22Rv1 (cell line): ENCODE data around the gene CAP2.

ENCODE experiments used
- H3K27ac ChIP-seq: fragments of 450-650 bp; 2 replicates; pipeline ENCODE4 v1.5.1; 2017
- CTCF ChIP-seq: fragments of 450-650 bp; IDR thresholded peaks from 2 replicates; pipeline ENCODE4 v1.5.1; 2017; ENCODE audit warnings: mild to moderate bottlenecking
- ZFX ChIP-seq: fragments of 450-650 bp; IDR thresholded peaks from 2 replicates; pipeline ENCODE4 v1.6.1; 2017; ENCODE audit warnings: antibody characterized with exemption, borderline replicate concordance

CAP2 gene

GRCh38 chr6:17385660-17386059, 7.7 kb upstream of the CAP2 start:
- no peak overlapping the region for H3K27ac ChIP-seq
- TF ChIP-seq CTCF (no peak), ZFX (no peak)

GRCh38 chr6:17388365-17388764, 5.0 kb upstream of the CAP2 start:
- H3K27ac ChIP-seq: no peak overlapping the region
- TF ChIP-seq ZFX: no peak
- no peak for TF ChIP-seq CTCF

- H3K27ac ChIP-seq: no peak overlapping the region
- TF ChIP-seq ZFX: no peak
- no peak for TF ChIP-seq CTCF
These were observed 4.0 kb upstream of the CAP2 start for GRCh38 chr6:17389274-17389847.

GRCh38 chr6:17390276-17390675, 3.1 kb upstream of the CAP2 start:
- TF ChIP-seq ZFX: no peak
- no peak for TF ChIP-seq CTCF
- H3K27ac ChIP-seq: no peak overlapping the region

GRCh38 chr6:17391976-17392375, 1.4 kb upstream of the CAP2 start:
- TF ChIP-seq CTCF: no peak
- no peak for TF ChIP-seq ZFX
- no peak overlapping the region for H3K27ac ChIP-seq

- no peak for TF ChIP-seq ZFX
- no peak for TF ChIP-seq CTCF
- peak overlapping the region; percentile 51 for H3K27ac ChIP-seq
These were observed 667 bp downstream of the CAP2 start for GRCh38 chr6:17393892-17394631.

- no peak for TF ChIP-seq CTCF
- H3K27ac ChIP-seq: no peak overlapping the region
These were observed 1.7 kb downstream of the CAP2 start for GRCh38 chr6:17395112-17395511.
